SK-N-MC (cell line): ENCODE measurements around the gene MYOCD.

Experiments used
- DNase-seq: peaks from one replicate; pipeline ENCODE4 v3.0.0-alpha.2; 2011; ENCODE audit warnings: low read depth, low spot score
- H3K27ac ChIP-seq: fragments of 200-600 bp; sonication (generic); 2 replicates; pipeline ENCODE4 v1.5.1; 2016; ENCODE audit warnings: mixed run types
- H3K36me3 ChIP-seq: fragments of 200-600 bp; sonication (generic); 2 replicates; pipeline ENCODE4 v1.6.1; 2017; ENCODE audit warnings: antibody characterized with exemption, low read length, mixed read lengths; ENCODE audit not compliant: insufficient read depth
- H3K4me3 ChIP-seq: fragments of 200-600 bp; sonication (generic); 2 replicates; pipeline ENCODE4 v1.5.1; 2016
- H3K9ac ChIP-seq: fragments of 200-600 bp; sonication (generic); 2 replicates; pipeline ENCODE4 v1.8.0; 2017; ENCODE audit warnings: mixed run types, mixed read lengths; ENCODE audit not compliant: insufficient read length
- H3K9me3 ChIP-seq: fragments of 200-600 bp; sonication (generic); 2 replicates; pipeline ENCODE4 v1.6.1; 2017; ENCODE audit warnings: low read depth, mild to moderate bottlenecking, antibody characterized with exemption, low read length, moderate library complexity, mixed read lengths
- EZH2 ChIP-seq: fragments of 200-600 bp; sonication (generic); IDR thresholded peaks from one replicate; pipeline ENCODE4 v1.6.1; 2017; ENCODE audit warnings: antibody characterized with exemption
- FOXP2 ChIP-seq: optimal IDR thresholded peaks from 2 replicates; pipeline ENCODE3; 2011; ENCODE audit warnings: mild to moderate bottlenecking, moderate library complexity; ENCODE audit not compliant: insufficient read depth; ENCODE audit errors: extremely low read length, control extremely low read depth
- POLR2AphosphoS5 ChIP-seq: IDR thresholded peaks from 2 replicates; pipeline ENCODE4 v1.6.1; 2012; ENCODE audit warnings: mild to moderate bottlenecking, low read depth, low read length, borderline replicate concordance

The MYOCD gene

GRCh38 chr17:12765548-12765947 is 99.9 kb downstream of the MYOCD start:
- no peak for DNase-seq
- H3K27ac ChIP-seq, result no peak overlapping the region
- no peaks in the 10 kb centered on the region for H3K36me3 ChIP-seq
- no peak overlapping the region for H3K4me3 ChIP-seq
- no peak overlapping the region for H3K9ac ChIP-seq
- TF ChIP-seq FOXP2 (no peak), POLR2AphosphoS5 (no peak)
- no peaks in the 10 kb centered on the region for H3K9me3 ChIP-seq

DNA sequence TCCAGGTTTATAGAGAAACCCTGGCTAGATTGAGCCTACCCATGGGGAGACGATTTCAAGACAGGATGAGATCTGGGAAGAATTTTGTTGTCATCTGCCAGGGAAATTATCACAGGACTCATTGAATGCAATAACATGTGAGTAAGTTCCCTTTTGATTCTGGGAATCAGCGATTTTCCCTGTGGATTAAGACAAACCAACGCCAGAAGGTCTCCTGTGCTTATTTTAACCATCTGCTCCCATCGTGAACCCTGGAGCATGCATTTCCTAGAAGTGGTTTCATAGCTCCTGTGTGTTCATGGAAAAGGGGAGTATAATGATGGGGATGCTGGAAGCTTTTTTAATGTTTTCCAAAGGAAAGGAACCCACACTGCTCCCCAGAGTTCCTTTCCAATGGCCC is 102.6 kb downstream of the MYOCD start:
- Histone ChIP-seq H3K27ac (no peak overlapping the region), H3K36me3 (no peaks in the 10 kb centered on the region), H3K4me3 (no peak overlapping the region), H3K9ac (no peak overlapping the region), H3K9me3 (no peaks in the 10 kb centered on the region)
- TF ChIP-seq EZH2 (no peak), FOXP2 (no peak), POLR2AphosphoS5 (no peak)
- no peak for DNase-seq

GRCh38 chr17:12769981-12770380 is 104.3 kb downstream of the MYOCD start:
- TF ChIP-seq POLR2AphosphoS5, result no peak
- no peak for TF ChIP-seq FOXP2
- TF ChIP-seq EZH2, result no peak
- H3K36me3 ChIP-seq, result no peaks in the 10 kb centered on the region
- H3K27ac ChIP-seq, result no peak overlapping the region
- no peak overlapping the region for H3K9ac ChIP-seq
- no peaks in the 10 kb centered on the region for H3K9me3 ChIP-seq
- DNase-seq, result no peak
- H3K4me3 ChIP-seq, result no peak overlapping the region

- H3K36me3 ChIP-seq, result no peaks in the 10 kb centered on the region
- no peaks in the 10 kb centered on the region for H3K9me3 ChIP-seq
- TF ChIP-seq POLR2AphosphoS5, result no peak
- no peak for TF ChIP-seq EZH2
- no peak for TF ChIP-seq FOXP2
- DNase-seq, result no peak
- no peak overlapping the region for H3K9ac ChIP-seq
- no peak overlapping the region for H3K4me3 ChIP-seq
- H3K27ac ChIP-seq, result no peak overlapping the region
These were observed 107.5 kb downstream of the MYOCD start for GRCh38 chr17:12773153-12773552.

DNA sequence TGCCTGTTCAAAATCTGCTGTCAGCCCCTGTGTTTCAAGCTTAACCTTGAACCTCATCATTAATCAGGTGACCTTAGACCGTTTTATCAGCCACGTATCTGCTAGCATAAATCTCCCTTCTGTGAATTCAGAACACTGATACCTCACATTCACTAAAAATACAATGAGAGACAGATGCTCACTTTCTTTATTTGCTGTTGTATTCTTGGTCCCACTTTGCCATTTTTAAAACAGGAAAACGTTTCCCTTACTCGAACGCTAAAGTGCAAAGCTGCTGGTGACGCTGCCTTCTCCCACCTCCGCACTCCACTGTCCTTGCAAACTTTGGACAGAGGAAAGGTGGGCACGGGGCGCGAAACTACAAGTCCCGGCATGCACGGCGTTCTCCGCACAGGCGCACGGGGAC is 123.4 kb downstream of the MYOCD start:
- TF ChIP-seq EZH2, result no peak
- TF ChIP-seq FOXP2, result no peak
- no peak for TF ChIP-seq POLR2AphosphoS5
- no peak for DNase-seq
- Histone ChIP-seq H3K36me3 (no peaks in the 10 kb centered on the region), H3K4me3 (peak overlapping the region; percentile 78), H3K27ac (no peak overlapping the region), H3K9ac (no peak overlapping the region), H3K9me3 (no peaks in the 10 kb centered on the region)

DNA sequence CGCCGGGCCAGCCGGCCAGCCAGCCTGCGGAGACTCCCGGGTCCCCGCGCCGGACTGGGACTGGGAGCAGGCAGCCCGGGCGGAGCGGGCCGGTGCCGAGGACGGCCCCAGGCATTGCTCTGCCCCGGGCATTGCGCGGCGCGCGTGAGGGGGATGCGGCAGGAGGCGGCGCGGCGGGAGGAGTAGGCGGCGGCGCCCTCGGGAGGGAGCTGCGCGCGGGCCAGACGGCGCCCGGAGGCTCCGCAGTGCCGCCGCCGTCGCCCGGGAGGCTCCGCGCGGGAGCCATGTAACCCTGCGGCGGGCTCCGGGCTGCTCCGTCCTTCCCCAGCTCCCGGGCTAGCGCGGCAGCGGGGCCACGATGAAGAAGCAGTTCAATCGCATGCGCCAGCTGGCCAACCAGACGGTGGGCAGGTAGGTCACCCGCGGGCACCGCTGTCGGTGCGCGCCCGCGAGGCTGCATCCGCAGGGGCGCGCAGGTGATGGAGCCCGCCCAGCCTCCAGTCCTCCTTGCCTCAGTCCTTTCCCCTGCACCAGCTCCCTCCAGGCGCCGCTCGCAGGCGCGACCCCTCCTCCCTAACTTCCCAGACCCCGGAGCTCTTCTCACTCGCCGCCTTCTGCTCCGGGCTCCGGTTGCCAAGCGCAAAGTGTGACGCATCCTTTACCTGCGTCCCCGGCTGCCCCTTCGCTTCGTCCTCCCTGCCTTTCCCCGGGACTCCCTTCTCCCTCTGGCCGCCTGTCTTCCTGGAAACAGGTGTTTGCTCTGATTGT is 124.0 kb downstream of the MYOCD start, which contains the start of gene ARHGAP44:
TSS of gene ARHGAP44 (plus strand) at position 18 of the 768 bp plus-strand sequence. CDS start at position 359, 341 bp downstream.
- no peaks in the 10 kb centered on the region for H3K36me3 ChIP-seq
- TF ChIP-seq FOXP2 (no peak), POLR2AphosphoS5 (no peak), EZH2 (no peak)
- no peak within 1 kb of the TSS for H3K9ac ChIP-seq
- no peak within 1 kb of the TSS for H3K27ac ChIP-seq
- no peak for DNase-seq
- no peaks in the 10 kb centered on the region for H3K9me3 ChIP-seq
- H3K4me3 ChIP-seq, result peak within 1 kb of the TSS; percentile 78

GRCh38 chr17:12790249-12791106 is 124.8 kb downstream of the MYOCD start:
- Histone ChIP-seq H3K27ac (no peak overlapping the region), H3K9me3 (no peaks in the 10 kb centered on the region), H3K4me3 (no peak overlapping the region), H3K9ac (no peak overlapping the region), H3K36me3 (no peaks in the 10 kb centered on the region)
- DNase-seq, result no peak
- TF ChIP-seq POLR2AphosphoS5 (no peak), EZH2 (no peak), FOXP2 (no peak)

DNA sequence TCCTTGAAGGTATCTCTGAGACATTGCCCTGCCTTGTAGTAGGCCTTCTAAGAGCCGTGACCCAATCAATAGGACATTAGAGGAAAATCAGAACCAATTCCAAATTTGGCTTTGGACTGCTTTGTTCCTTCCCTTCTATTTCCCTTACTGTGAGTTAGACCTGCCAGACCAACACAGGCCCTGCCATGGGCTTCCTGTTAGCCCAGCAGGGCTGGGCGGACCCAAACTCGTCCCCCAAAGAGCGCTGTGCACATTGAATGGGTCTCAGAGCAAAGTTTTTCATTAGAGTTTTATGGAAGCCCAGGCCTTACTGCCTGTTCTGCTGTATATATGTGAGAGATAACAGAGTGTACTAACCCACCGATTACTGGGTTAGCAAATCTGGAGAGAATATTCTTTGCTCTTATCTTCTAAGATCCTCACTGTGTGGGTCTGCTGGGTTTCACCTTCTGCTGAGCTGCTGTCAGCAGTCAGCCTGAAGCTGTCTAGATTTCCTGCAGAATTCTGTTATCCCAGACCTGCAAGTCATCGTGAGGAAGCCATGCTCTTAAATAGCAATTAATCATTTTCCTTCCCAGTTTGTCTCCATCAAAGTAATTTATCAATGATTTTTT is 129.3 kb downstream of the MYOCD start:
- TF ChIP-seq POLR2AphosphoS5 (no peak), FOXP2 (no peak), EZH2 (no peak)
- Histone ChIP-seq H3K27ac (no peak overlapping the region), H3K9me3 (no peaks in the 10 kb centered on the region), H3K4me3 (no peak overlapping the region), H3K36me3 (no peaks in the 10 kb centered on the region), H3K9ac (no peak overlapping the region)
- no peak for DNase-seq
